Measurements from ENCODE around the gene ETV6.

The ETV6 gene

DNA sequence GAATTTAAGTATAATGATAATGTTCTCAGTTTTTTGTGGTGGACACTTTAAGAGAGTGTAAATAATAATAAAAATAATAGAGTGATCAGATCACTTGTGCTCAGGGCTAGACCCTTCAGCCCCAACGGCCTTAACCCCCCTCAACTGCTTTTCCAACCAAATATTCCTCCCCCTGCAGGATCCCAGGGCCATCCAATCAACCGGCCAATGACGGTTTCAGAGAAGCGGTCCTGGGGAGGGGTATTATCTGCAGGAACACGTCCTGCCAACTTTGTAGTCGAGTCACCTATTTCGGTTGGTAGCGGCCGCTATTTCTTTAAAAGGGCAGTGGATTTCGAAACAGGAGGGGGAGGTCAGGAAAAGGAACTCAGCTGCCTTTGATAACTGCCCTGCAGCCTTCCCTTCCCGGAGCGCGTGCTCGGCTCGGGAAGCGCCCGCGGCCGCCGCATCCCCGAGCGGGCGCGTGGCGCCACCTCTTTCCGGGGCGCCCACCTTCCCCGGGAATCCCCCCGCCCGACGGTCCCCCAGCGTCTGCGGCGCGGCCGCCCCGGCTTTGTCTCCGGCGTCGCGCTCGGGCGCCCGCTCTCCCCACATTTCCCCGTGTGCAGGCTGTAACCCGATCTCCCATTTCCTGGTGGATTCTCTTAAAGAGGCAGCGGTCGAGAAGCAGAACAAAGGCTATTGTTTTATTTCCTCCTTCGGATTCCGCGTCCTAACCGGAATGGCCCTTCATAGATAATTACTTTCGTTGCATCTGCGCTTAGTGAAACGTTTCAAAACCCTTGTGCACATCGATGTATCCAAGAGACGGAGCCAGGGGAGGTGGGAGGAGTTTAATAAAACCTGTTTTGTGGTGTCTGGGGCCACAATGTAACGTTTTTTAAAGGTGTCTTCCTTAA is 711 bp upstream of the ETV6 start:
- no peak for FAIRE-seq

GRCh38 chr12:11650286-11651281 is 1.1 kb downstream of the ETV6 start:
- FAIRE-seq: no peak

GRCh38 chr12:11651381-11651780 is 1.9 kb downstream of the ETV6 start:
- FAIRE-seq: no peak

DNA sequence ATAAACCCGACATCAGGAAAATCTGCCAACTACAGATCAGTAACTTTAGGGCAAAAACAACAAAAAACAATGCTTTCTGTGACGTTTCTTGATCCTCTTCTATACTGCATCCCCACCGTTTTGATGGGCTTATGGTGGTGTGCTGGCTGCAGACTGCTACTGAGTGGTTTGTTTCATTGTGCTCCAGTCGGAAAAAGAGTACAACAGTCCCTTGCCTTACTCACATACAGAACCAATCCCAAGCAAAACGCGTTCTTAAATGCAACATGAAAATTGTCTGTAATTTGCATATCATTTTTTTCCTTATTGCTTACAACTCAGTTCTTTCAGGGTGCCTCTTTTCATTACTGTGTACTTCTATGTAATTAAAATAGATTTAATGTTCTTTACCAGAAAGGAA is 2.3 kb downstream of the ETV6 start:
- FAIRE-seq: no peak

DNA sequence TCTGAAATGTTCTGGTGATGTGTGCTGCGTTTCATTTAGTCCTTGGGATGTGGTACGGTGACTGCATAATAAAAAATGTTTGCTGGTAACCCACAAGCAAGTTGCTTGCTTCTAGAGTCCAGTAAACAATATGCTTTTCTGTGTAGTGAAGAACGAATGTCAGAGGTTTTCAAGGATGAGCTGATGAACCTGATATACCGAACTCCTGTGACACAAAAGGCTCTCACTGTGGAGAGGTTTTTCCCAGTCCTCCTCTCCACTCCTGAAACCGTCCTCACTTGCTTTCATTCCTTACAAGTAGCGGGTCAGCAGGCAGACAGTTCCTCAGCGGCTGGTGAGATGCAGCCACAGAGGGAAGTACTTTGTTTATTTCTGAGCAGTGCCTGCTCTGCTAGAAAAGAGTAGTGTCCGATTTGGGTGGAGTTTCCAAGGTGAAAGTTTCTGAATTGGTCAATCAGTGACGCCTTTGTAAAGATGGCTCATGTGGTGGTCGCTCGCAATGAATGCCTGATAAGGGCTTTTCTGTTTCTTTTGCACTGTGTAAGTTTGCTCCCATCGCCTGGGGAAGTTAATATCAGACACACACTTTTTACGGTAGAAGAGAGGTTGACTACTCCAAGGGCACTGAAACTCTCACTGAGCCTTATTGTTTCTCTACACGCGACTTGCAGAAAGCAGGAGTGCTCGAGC is 3.0 kb downstream of the ETV6 start:
- no peak for FAIRE-seq

- no peak for FAIRE-seq
Observed at GRCh38 chr12:11653215-11653753, 3.8 kb downstream of the ETV6 start.

DNA sequence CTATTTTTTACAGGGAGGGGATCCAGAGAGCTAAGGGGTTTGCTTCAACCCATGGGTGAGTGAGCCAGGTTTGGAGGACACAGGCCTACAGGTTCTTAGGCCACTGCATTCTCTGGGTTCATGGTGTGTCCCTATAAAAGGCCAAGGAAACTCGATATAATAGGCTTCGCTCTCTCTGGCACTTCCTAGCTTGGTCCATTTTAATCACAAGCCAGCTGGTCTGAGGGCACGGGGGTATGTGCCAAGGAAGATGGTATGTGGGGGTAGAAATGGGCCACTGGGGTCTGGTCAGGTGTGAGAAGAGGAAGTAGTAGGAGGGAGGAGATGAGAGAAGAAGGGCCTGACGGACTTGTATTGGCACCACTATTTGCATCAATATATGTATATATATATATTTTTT is 4.9 kb downstream of the ETV6 start:
- no peak for FAIRE-seq

GRCh38 chr12:11654802-11655201 is 5.3 kb downstream of the ETV6 start:
- FAIRE-seq: no peak

GRCh38 chr12:11655842-11656241 is 6.4 kb downstream of the ETV6 start:
- FAIRE-seq: no peak

GRCh38 chr12:11656550-11656949 is 7.1 kb downstream of the ETV6 start:
- no peak for FAIRE-seq

DNA sequence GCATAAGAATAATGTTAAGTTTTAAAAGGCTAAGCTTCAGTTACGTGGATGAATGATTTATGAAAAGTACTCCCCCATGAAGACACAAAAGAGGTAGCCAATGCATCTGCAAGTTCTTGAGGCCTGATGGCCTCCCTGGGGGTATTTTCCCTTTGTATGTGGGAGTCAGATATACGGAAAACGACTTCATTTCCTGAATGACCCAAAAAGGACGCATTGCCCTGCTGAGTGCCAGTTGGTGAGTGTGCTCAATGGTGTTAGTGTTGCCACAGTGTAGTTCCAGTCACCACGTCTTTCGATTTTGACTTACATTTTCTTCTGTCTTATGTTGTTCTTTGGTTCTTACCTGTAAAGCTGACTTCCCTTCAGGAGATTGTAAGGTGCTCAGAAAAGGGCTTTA is 8.0 kb downstream of the ETV6 start:
- FAIRE-seq: no peak

- FAIRE-seq: no peak
Observed at GRCh38 chr12:11658791-11659190, 9.3 kb downstream of the ETV6 start.

DNA sequence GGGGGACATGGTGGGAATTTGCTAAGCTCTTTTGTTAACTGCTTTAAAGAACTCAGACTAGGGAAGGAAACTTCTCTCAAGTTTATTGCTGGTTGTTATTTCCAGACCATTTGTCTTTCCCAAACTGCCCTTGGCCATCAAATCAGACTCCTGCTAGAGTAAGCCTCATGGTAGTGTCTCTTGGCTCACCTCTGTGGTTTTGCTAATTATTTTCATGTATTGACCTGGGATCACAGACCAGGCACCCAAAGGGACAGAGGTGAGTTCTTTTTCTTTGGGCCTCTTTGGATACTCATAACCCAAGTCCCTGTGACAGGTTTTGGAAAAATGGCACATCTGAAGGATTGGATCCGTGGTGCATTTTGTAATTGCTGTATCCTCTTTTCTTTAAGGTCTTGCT is 11.2 kb downstream of the ETV6 start:
- FAIRE-seq: no peak

DNA sequence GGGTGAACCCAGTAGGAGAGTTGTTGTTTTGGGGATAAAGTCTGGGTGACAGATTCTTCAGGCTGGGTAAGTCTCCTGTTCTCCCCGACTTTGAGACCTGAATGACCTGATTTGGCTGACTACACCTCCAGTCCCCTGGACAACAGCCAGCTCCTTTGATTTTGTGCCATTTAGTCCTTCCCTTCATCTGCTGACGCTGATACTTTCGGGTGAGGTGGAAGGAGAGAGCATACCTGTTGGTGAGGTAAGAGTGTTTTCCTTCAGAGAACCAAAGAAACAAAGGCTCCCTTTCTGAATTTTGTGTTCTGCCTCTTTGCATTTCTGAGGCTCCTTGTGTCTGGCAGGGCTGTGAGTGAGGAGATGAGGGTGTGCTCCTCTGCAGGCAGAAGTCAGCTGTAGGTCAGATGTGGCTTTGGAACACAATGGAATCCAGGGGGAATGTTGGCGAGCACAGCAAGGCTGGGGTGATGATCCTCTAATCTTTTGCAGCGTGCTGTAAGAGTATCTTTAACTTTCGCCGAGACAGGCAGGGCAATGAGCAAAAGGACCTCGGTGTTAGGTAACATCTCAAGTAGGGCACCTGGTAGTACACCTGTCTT is 12.1 kb downstream of the ETV6 start:
- FAIRE-seq: no peak

GRCh38 chr12:11662369-11662768 is 12.9 kb downstream of the ETV6 start:
- FAIRE-seq: no peak

GRCh38 chr12:11663130-11663529 is 13.7 kb downstream of the ETV6 start:
- no peak for FAIRE-seq

DNA sequence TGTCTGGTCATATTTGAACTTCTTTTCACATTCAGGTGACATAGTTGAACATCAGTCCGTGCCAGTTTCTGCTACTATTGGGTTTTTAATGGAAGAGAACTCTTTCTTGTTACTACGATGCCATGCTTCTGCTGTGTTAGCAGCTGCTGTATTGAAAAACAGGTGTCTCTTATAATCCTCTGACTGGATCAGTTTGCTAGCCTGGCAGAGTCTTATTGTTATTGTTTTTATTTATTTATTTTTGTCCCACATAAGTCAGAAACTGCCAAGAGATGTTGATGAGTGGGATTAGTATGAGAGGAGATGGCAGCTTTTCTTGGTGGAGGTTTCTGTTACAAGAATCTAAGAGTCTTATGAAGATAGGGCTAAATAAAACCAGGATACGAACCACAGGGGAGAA is 14.6 kb downstream of the ETV6 start:
- no peak for FAIRE-seq

DNA sequence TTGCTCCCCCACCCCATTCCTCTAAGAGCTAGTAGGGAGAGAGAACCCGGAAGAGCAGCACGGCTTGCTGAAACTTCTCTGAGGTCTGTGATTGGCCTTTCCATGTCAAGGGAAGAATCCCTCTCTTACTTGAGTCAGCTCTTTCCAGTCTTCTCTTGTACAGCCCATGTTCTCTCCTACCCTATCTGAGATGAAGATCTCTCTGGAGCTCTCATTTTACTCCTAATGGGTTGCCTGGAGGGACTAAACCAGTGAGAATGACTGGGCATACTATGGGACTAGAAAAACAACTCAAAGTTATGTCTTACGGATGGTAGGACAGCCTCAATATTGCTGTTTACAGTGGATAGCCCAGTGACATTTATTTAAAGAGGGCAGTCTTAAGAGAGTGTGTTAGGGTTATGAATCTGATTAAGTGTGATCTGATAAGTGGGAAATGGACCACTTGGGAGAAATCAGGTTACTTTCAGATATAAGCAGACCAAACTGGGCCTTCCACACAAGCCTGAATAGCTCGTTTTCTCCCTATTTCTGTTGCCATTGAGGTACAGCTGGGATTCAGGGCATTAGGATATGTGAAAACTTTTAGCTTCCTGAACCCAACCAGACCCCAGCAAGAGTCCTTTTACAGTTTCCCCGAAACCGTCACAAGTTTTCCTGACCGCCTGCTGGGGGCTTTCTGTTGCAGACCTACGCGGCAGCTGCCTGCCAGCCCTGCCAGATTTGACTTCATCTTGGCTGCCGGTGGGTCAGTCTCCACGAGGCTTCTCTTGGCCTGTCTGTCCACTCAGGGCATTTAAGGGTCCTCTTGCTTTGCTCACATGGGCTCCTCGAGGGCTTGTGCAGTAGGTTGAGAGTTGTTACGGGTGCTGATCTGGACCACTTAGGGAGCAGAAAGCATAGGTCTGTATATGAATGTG is 16.9 kb downstream of the ETV6 start:
- no peak for FAIRE-seq

DNA sequence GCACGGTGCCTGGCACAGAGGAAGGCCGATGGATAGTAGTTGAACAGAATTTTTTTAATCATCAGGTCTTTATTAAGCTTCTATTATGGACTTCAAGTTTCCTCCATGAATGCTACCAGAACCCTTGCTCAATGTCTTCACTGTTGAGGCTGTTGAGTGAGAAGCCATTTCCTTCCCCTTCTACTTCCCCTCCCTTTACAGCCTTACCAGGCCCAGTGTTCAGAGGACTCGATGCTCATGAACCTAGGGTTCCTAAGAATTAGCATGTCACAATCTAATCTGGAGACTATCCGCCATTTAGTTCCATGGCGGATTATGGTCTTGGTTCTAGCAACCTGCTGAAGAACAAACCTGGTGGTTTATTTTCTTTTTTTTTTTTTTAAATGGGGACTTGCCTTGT is 17.7 kb downstream of the ETV6 start:
- FAIRE-seq: no peak

- no peak for FAIRE-seq
Observed at GRCh38 chr12:11668611-11669010, 19.1 kb downstream of the ETV6 start.

DNA sequence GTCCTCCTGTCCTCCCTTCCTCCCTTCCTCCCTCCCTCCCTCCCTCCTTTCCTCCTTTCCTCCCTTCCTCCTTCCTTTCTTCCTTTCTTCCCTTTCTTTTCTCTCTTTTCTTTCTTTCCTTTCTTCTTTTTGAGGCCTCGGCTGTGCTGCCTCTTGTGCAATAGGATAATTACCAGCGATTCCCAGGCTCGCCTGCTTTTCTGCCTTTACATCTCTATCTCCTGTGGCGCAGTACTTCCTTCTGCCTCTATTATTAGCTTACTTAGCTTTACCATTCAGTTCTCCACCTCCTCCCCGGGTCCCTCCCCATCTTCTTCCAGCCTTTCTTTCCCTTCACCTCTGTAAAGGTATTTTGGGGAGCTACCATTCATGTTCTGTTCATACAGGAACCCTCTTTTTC is 19.9 kb downstream of the ETV6 start:
- FAIRE-seq: no peak

Measured in colon (tissue), 2 donors.